Loucy (cell line): ENCODE results near the gene GALNT10.

ENCODE experiments used
- H2AFZ ChIP-seq: fragments of 200-600 bp; sonication (generic); 2 replicates; pipeline ENCODE4 v1.6.0; 2016; ENCODE audit warnings: antibody characterized with exemption, mild to moderate bottlenecking, low read length, moderate library complexity
- H3F3A ChIP-seq: fragments of 200-600 bp; 2 replicates; pipeline ENCODE4 v1.6.0; 2016; ENCODE audit warnings: antibody characterized with exemption, low read depth, mild to moderate bottlenecking
- H3K27me3 ChIP-seq: fragments of 200-600 bp; sonication (generic); 2 replicates; pipeline ENCODE4 v1.6.1; 2014; ENCODE audit warnings: low read length, mild to moderate bottlenecking; ENCODE audit not compliant: insufficient read depth, poor library complexity, severe bottlenecking
- H3K36me3 ChIP-seq: fragments of 200-600 bp; sonication (generic); 2 replicates; pipeline ENCODE4 v1.6.1; 2016; ENCODE audit warnings: low read length; ENCODE audit not compliant: insufficient read depth
- H3K4me1 ChIP-seq: fragments of 200-600 bp; sonication (generic); 2 replicates; pipeline ENCODE4 v1.5.1; 2014; ENCODE audit warnings: low read length, mild to moderate bottlenecking; ENCODE audit not compliant: insufficient read depth, poor library complexity, severe bottlenecking
- H3K4me2 ChIP-seq: fragments of 200-600 bp; sonication (generic); 2 replicates; pipeline ENCODE4 v1.6.0; 2014; ENCODE audit warnings: antibody characterized with exemption, low read length, low read depth, mild to moderate bottlenecking; ENCODE audit not compliant: poor library complexity, severe bottlenecking
- H3K4me3 ChIP-seq: fragments of 200-600 bp; sonication (generic); 2 replicates; pipeline ENCODE4 v1.5.1; 2014; ENCODE audit warnings: low read length, mild to moderate bottlenecking, mixed read lengths; ENCODE audit not compliant: poor library complexity, severe bottlenecking
- H3K79me2 ChIP-seq: fragments of 200-600 bp; sonication (generic); 2 replicates; pipeline ENCODE4 v1.6.1; 2014; ENCODE audit warnings: low read length; ENCODE audit not compliant: insufficient read depth
- H3K9ac ChIP-seq: fragments of 200-600 bp; sonication (generic); 2 replicates; pipeline ENCODE4 v1.6.0; 2014; ENCODE audit warnings: mild to moderate bottlenecking, low read depth, low read length, moderate library complexity; ENCODE audit not compliant: poor library complexity, severe bottlenecking
- H3K9me2 ChIP-seq: fragments of 200-600 bp; sonication (generic); replicated peaks from 2 replicates; pipeline ENCODE4 v1.6.1; 2016; ENCODE audit warnings: low read depth, low read length, mixed read lengths
- H3K9me3 ChIP-seq: fragments of 200-600 bp; sonication (generic); 2 replicates; pipeline ENCODE4 v1.6.1; 2014; ENCODE audit warnings: mild to moderate bottlenecking, antibody characterized with exemption, low read length, low read depth; ENCODE audit not compliant: insufficient read depth
- H4K20me1 ChIP-seq: fragments of 200-600 bp; sonication (generic); 2 replicates; pipeline ENCODE4 v1.6.0; 2014; ENCODE audit warnings: antibody characterized with exemption, low read length, mild to moderate bottlenecking; ENCODE audit not compliant: insufficient read depth, poor library complexity, severe bottlenecking
- EZH2phosphoT487 ChIP-seq: fragments of 200-600 bp; IDR thresholded peaks from 2 replicates; pipeline ENCODE4 v1.6.1; 2018; ENCODE audit warnings: antibody characterized with exemption, mild to moderate bottlenecking, moderate library complexity, borderline replicate concordance
- TF ChIP-seq, protein P1 (sequence below): fragments of 200-600 bp; sonication (generic); conservative IDR thresholded peaks from 2 replicates; pipeline ENCODE4 v1.5.1; 2014; ENCODE audit warnings: mild to moderate bottlenecking, antibody characterized with exemption, low read length

GALNT10 gene

DNA sequence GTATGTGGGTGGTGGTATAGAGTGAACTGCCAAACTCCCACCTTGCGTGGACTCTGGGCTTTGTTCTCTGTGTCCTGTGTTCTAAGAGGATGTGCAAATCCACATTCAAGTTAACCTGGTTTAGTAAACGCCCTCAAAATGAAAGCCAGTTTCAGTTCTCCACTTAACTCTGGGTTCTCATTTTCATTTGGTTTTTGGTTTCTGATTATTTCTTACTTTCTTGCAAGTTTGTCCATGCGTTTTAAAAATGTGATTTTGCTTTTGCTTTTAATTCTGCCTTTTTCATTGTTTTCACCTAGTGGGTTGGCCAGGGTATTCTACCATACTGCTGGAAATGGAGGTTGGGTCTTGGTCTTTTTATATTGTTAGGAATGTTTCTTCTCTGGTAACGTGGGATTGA lies 38.2 kb downstream of the GALNT10 start:
- Histone ChIP-seq H3K36me3 (no peaks in the 10 kb centered on the region), H4K20me1 (no peaks in the 10 kb centered on the region), H2AFZ (no peak overlapping the region), H3K4me1 (peaks cover 8% of the 10 kb centered on the region), H3K79me2 (no peaks in the 10 kb centered on the region), H3K4me2 (no peak overlapping the region), H3K9me3 (no peaks in the 10 kb centered on the region; the same call in 1 of the 2 replicates), H3K9ac (no peak overlapping the region), H3K4me3 (no peak overlapping the region), H3F3A (no peaks in the 10 kb centered on the region), H3K9me2 (no peaks in the 10 kb centered on the region), H3K27me3 (no peaks in the 10 kb centered on the region)
- TF ChIP-seq, protein P1, sequence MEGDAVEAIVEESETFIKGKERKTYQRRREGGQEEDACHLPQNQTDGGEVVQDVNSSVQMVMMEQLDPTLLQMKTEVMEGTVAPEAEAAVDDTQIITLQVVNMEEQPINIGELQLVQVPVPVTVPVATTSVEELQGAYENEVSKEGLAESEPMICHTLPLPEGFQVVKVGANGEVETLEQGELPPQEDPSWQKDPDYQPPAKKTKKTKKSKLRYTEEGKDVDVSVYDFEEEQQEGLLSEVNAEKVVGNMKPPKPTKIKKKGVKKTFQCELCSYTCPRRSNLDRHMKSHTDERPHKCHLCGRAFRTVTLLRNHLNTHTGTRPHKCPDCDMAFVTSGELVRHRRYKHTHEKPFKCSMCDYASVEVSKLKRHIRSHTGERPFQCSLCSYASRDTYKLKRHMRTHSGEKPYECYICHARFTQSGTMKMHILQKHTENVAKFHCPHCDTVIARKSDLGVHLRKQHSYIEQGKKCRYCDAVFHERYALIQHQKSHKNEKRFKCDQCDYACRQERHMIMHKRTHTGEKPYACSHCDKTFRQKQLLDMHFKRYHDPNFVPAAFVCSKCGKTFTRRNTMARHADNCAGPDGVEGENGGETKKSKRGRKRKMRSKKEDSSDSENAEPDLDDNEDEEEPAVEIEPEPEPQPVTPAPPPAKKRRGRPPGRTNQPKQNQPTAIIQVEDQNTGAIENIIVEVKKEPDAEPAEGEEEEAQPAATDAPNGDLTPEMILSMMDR: no peak
- no peak for TF ChIP-seq EZH2phosphoT487

DNA sequence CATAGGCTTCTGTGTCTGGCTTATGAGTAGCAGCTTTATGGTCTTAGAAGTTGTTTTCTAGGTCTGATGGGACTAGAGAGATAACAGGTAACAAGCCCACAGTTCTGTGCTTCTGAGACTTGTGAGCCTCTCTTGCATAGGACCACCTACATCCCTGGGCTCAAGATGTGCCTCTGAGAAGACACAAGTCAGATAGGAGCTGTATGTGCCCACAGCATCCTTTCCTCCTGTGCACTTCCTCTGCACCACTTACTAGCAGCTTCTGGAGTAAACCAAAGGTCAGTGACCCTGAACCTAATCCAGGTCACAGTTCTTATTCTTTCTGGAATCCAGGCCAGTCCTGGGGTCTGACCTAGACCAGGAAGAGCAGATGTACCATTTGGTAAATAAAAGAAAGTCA lies 40.0 kb downstream of the GALNT10 start:
- H3K4me3 ChIP-seq: no peak overlapping the region
- no peaks in the 10 kb centered on the region for H3F3A ChIP-seq
- no peaks in the 10 kb centered on the region; the same call in 1 of the 2 replicates for H3K79me2 ChIP-seq
- H3K9me2 ChIP-seq: no peaks in the 10 kb centered on the region
- H3K36me3 ChIP-seq: no peaks in the 10 kb centered on the region
- H3K9me3 ChIP-seq: no peaks in the 10 kb centered on the region; the same call in 1 of the 2 replicates
- H2AFZ ChIP-seq: no peak overlapping the region
- H3K27me3 ChIP-seq: no peaks in the 10 kb centered on the region
- TF ChIP-seq, protein P1: no peak
- no peak for TF ChIP-seq EZH2phosphoT487
- H3K4me1 ChIP-seq: peaks cover 26% of the 10 kb centered on the region
- H3K4me2 ChIP-seq: no peak overlapping the region
- no peaks in the 10 kb centered on the region for H4K20me1 ChIP-seq
- H3K9ac ChIP-seq: no peak overlapping the region

DNA sequence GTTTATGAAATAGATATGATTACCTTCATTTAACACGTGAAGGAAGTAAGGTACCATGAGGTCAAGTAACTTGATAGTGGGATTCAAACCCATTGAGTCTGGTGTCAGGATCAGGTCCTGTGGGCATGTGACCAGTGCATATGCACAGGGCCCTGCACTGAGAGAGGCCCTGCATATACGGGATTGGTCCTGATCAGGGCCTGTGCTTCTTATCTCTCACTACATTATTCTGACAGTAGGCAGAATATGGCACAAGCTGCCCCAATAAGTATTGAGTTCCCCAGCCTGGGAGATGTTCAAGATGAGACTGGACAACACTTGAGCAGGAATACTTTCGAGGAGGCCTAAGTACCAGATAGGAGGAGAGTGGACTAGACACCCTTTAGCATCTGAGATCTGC lies 44.0 kb downstream of the GALNT10 start:
- no peak overlapping the region for H3K4me2 ChIP-seq
- no peaks in the 10 kb centered on the region for H3K9me2 ChIP-seq
- H3K79me2 ChIP-seq: peaks cover 11% of the 10 kb centered on the region; the same call in 1 of the 2 replicates
- TF ChIP-seq, protein P1: no peak
- no peak for TF ChIP-seq EZH2phosphoT487
- peaks cover 66% of the 10 kb centered on the region for H3K4me1 ChIP-seq
- no peaks in the 10 kb centered on the region for H4K20me1 ChIP-seq
- no peak overlapping the region for H2AFZ ChIP-seq
- no peaks in the 10 kb centered on the region for H3F3A ChIP-seq
- no peaks in the 10 kb centered on the region for H3K27me3 ChIP-seq
- no peaks in the 10 kb centered on the region for H3K36me3 ChIP-seq
- no peaks in the 10 kb centered on the region for H3K9me3 ChIP-seq
- H3K4me3 ChIP-seq: no peak overlapping the region
- no peak overlapping the region for H3K9ac ChIP-seq
